GM06990 (cell line): ENCODE measurements around the gene LTBP3.
A peak's percentile ranks its signal among the peaks of the same experiment; 100 is the strongest.

Experiments used
- DNase-seq: peaks from one replicate; pipeline ENCODE4 v3.0.0-alpha.2; 2011; ENCODE audit not compliant: insufficient read length; ENCODE audit errors: extremely low read depth
- H3K27me3 ChIP-seq: replicated peaks from 2 replicates; pipeline ENCODE4 v1.6.0; 2011; ENCODE audit warnings: low read length; ENCODE audit not compliant: control insufficient read depth, insufficient read depth
- H3K36me3 ChIP-seq: 2 replicates; pipeline ENCODE4 v1.5.1; 2011; ENCODE audit warnings: low read length; ENCODE audit not compliant: control insufficient read depth, insufficient read depth
- H3K4me3 ChIP-seq: replicated peaks from 2 replicates; pipeline ENCODE4 v1.5.1; 2011; ENCODE audit warnings: low read depth, mild to moderate bottlenecking, control low read depth, low read length
- TF ChIP-seq, protein P1 (sequence below): IDR thresholded peaks from 2 replicates; pipeline ENCODE4 v1.5.1; 2011; ENCODE audit warnings: low read length, control low read depth, mild to moderate bottlenecking, inconsistent platforms; ENCODE audit not compliant: insufficient read depth, poor library complexity, severe bottlenecking

LTBP3 gene

DNA sequence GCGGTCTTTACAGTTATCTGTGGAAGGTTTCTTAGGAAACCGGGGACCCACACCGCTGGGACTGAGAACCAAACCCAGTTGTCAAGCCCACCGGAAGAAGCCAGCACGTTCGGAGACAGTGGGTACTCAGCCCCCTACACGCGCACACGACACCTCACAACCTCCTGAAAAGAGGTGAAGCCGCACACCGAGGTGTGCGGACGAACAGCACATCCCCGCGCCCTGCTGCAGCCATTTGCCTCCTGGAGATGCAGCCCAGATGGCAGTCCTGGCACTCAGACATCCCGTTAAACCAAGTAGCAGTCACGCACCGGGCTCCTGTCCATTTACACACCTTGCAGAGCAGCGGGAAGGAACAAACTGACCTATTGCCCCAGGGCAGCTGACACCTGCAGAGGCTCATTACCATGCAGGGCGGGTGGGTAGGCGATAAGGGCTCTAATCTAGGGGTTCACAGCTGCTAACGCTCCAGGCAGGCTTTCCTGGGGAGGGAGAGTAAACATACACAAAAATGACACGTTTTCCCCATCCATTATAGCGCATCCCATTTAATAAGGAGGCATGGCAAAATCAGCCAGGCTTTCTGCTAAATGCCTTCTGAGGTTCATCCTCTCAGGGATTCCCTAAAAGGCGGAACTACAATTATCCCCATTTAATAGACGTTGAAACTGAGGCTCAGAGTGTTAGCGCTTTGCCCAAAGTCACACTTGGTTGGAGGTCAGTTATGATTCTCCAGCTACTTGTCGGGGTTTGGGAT, 16.8 kb upstream of the LTBP3 start:
- Histone ChIP-seq H3K36me3 (peaks cover 11% of the 10 kb centered on the region), H3K27me3 (no peaks in the 10 kb centered on the region)
- no peak for DNase-seq

GRCh38 chr11:65574109-65574810, 16.1 kb upstream of the LTBP3 start:
- Histone ChIP-seq H3K36me3 (peaks cover 4% of the 10 kb centered on the region), H3K27me3 (no peaks in the 10 kb centered on the region), H3K4me3 (peak overlapping the region; percentile 90)
- peak; percentile 96 for DNase-seq
- TF ChIP-seq, protein P1, sequence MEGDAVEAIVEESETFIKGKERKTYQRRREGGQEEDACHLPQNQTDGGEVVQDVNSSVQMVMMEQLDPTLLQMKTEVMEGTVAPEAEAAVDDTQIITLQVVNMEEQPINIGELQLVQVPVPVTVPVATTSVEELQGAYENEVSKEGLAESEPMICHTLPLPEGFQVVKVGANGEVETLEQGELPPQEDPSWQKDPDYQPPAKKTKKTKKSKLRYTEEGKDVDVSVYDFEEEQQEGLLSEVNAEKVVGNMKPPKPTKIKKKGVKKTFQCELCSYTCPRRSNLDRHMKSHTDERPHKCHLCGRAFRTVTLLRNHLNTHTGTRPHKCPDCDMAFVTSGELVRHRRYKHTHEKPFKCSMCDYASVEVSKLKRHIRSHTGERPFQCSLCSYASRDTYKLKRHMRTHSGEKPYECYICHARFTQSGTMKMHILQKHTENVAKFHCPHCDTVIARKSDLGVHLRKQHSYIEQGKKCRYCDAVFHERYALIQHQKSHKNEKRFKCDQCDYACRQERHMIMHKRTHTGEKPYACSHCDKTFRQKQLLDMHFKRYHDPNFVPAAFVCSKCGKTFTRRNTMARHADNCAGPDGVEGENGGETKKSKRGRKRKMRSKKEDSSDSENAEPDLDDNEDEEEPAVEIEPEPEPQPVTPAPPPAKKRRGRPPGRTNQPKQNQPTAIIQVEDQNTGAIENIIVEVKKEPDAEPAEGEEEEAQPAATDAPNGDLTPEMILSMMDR = peak; percentile 77

More for the DNA sequence above, 16.8 kb upstream of the LTBP3 start:
- peak overlapping the region; percentile 90 for H3K4me3 ChIP-seq
- TF ChIP-seq, protein P1 = no peak

DNA sequence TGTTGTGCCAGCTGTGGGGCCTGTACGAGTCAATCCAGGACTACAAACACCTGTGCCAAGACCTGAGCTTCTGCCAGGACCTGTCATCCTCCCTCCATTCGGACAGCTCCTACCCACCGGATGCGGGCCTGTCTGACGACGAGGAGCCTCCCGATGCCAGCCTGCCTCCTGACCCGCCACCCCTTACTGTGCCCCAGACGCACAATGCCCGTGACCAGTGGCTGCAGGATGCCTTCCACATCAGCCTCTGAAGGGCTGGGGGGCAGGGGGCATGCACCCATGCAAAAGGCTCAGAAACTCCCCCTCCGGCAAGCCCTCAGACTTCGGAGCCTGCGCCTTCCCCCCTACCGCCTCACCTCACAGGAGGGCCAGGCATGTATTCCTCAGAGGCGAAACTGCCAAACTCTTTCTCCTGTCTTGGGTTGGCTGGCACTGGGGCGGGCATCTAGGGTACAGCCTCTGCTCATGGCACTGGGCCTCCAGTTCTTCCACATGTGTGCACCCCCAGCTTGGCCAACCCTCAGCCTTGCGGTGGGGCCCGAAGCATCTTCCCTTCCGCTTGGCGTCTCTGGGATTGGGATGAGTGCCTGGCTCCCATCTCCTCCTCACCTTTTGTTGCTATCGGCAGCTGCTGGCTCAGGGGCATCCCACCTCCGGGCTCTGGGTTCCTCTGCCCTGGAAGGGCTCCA, 15.4 kb upstream of the LTBP3 start:
- peaks cover 2% of the 10 kb centered on the region for H3K36me3 ChIP-seq
- peak overlapping the region; percentile 72 for H3K4me3 ChIP-seq
- H3K27me3 ChIP-seq = no peaks in the 10 kb centered on the region
- TF ChIP-seq, protein P1 = no peak
- no peak for DNase-seq

DNA sequence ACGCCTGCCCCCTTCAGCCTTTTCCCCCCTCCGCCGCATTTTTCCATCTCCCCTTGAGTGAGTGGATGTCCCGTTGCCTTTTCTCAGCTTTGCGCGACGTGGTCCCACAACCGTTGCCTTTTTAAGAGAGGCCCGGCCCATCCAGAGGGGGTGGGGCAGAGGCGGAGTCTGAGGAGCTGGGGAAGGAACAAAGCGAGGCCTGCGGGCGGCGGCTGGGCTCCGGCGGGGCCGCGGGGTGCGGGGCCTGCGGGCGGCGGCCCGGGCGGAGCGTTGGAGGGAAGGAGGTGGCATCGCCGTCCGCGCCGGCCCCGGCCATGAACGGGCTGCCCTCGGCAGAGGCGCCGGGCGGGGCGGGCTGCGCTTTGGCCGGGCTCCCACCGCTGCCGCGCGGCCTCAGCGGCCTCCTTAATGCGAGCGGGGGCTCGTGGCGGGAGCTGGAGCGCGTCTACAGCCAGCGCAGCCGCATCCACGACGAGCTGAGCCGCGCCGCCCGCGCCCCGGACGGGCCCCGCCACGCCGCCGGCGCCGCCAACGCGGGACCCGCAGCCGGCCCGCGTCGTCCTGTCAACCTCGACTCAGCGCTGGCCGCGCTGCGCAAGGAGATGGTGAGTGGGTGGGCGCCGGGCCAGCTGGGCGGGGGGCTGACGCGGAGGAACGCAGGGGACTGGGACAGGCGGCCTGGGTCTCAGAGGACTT, 14.3 kb upstream of the LTBP3 start, which contains the start of gene FAM89B:
TSS of gene FAM89B (plus strand) at position 183 of the 696 bp plus-strand sequence. CDS start at position 315, 132 bp downstream.
- TF ChIP-seq, protein P1 = no peak
- no peaks in the 10 kb centered on the region for H3K27me3 ChIP-seq
- peak within 1 kb of the TSS; percentile 82 for H3K4me3 ChIP-seq
- DNase-seq = peak; percentile 70
- no peaks in the 10 kb centered on the region for H3K36me3 ChIP-seq

GRCh38 chr11:65571940-65572339, 13.8 kb upstream of the LTBP3 start:
- no peaks in the 10 kb centered on the region for H3K36me3 ChIP-seq
- no peaks in the 10 kb centered on the region for H3K27me3 ChIP-seq
- TF ChIP-seq, protein P1 = peak; percentile 9
- H3K4me3 ChIP-seq = peak overlapping the region; percentile 72
- DNase-seq = no peak
